Measurements from ENCODE around the gene TMEM51.

Gene TMEM51

DNA sequence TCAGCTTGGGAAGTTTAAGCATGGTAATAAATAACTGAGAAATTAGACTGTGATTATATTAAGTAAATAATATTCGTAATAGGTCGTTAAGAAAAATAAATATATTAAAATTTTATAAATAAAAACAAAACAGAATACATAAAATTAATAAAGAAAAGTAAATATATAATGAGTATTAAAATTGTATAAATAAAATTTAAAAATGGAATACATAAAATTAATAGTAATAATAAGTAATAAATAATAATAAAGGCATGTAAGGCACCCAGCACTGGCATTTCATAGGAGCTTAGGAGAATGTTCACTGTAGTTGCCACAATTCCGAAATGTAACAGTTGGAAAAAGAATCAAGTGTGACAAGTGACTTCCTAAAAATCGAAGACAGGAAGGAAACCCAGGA lies 47.7 kb downstream of the TMEM51 start:
- no peak overlapping the region for H3K4me3 ChIP-seq (replicated peaks in 1 of 2; ENCODE audit: low read depth in 2 of 2, low read length in 2 of 2)
- no peak for DNase-seq (ENCODE audit: low read depth in 2 of 2)
- TF ChIP-seq, protein P1, sequence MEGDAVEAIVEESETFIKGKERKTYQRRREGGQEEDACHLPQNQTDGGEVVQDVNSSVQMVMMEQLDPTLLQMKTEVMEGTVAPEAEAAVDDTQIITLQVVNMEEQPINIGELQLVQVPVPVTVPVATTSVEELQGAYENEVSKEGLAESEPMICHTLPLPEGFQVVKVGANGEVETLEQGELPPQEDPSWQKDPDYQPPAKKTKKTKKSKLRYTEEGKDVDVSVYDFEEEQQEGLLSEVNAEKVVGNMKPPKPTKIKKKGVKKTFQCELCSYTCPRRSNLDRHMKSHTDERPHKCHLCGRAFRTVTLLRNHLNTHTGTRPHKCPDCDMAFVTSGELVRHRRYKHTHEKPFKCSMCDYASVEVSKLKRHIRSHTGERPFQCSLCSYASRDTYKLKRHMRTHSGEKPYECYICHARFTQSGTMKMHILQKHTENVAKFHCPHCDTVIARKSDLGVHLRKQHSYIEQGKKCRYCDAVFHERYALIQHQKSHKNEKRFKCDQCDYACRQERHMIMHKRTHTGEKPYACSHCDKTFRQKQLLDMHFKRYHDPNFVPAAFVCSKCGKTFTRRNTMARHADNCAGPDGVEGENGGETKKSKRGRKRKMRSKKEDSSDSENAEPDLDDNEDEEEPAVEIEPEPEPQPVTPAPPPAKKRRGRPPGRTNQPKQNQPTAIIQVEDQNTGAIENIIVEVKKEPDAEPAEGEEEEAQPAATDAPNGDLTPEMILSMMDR (IDR thresholded peaks at IDR 0.05; ENCODE audit: low read depth, low read length) = no peak

DNA sequence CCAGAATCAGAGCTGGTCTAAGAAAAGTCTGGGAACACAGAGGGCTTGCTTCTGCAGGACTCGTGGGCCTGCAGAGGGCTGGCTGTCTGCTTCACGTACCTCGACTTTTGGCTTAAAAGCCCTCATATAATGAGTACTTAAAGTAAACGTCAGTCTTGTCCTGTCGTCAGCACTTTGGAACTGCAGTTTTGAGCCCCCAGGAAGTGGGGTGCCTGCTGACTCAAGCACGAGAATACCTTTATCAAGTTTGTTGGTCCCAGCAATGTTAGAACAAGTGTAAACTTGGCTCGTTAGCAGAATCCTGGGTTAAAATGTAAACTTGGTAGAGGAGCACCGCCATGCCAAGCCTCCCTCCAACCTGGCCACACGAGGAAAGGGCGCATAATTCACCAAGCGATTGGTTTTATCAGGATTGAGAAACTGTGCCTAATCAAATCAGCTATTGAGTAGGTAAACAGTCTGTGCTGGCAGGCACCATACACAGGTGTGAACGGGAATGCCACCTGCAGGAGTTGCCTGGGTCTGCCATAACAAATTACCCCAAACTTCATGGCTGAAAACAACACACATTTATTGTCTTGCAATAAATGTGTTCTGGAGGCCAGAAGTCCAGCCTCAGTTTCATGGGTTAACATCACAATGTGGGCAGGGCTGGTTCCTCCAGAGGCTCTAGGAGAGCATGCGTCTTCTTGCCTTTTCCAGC lies 48.5 kb downstream of the TMEM51 start:
- TF ChIP-seq, protein P1 (IDR thresholded peaks at IDR 0.05; ENCODE audit: low read depth, low read length) = no peak
- DNase-seq (ENCODE audit: low read depth in 2 of 2) = no peak
- H3K4me3 ChIP-seq (replicated peaks in 1 of 2; ENCODE audit: low read depth in 2 of 2, low read length in 2 of 2) = no peak overlapping the region

DNA sequence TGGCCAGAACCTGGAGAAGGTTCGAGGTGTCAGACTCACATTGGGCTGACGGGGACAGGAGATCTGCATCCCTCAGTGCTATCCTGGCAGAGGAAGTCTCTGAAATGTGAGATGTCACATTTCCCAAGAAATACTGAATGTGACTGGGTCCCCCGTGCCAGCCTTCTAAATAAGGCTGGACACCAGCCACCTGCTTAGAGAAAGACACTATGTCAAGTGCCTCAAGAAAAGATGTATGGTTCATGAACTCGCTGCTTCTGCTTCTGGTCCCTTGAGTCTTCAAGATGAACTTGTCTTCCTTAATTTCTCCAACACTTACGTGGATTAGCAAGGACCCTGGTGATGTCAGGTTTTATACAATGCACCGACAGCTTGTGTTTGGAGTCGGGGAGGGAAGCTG lies 51.4 kb downstream of the TMEM51 start:
- TF ChIP-seq, protein P1 (IDR thresholded peaks at IDR 0.05; ENCODE audit: low read depth, low read length) = no peak
- H3K4me3 ChIP-seq (replicated peaks in 1 of 2; ENCODE audit: low read depth in 2 of 2, low read length in 2 of 2) = no peak overlapping the region
- no peak for DNase-seq (ENCODE audit: low read depth in 2 of 2)

DNA sequence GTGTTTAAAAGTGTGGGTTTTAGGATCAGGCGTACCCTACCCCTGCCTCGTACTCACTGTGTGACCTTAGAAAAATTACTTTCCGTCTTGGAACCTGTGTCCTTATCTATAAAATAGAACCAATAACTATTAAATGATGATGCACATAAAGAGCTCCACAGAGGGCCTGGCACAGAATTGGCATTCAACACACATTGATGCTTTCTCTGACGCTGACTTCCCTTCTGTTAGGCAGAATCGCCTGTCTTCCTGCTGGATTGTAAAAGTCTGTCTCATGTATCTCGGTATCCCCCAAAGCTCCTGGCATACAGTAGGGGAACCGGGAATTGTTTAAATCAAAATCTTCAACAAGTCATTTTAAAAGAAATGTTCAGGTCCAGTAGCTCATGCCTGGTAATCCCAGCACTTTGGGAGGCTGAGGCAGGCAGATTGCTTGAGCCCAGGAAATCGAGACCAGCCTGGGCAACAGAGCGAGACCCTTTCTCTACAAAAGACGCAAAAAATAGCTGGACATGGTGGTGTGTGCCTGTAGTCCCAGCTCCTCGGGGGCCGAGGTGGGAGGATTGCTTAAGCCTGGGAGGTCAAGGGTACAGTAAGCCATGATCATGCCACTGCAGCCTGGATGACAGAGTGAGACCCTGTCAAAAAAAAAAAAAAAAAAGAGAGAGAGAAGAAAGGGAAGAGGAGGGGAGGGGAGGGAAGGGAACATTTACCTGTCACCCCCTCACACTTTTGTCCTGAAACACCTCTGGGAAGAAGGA lies 52.2 kb downstream of the TMEM51 start:
- TF ChIP-seq, protein P1 (IDR thresholded peaks at IDR 0.05; ENCODE audit: low read depth, low read length) = no peak
- no peak overlapping the region for H3K4me3 ChIP-seq (replicated peaks in 1 of 2; ENCODE audit: low read depth in 2 of 2, low read length in 2 of 2)
- no peak for DNase-seq (ENCODE audit: low read depth in 2 of 2)

DNA sequence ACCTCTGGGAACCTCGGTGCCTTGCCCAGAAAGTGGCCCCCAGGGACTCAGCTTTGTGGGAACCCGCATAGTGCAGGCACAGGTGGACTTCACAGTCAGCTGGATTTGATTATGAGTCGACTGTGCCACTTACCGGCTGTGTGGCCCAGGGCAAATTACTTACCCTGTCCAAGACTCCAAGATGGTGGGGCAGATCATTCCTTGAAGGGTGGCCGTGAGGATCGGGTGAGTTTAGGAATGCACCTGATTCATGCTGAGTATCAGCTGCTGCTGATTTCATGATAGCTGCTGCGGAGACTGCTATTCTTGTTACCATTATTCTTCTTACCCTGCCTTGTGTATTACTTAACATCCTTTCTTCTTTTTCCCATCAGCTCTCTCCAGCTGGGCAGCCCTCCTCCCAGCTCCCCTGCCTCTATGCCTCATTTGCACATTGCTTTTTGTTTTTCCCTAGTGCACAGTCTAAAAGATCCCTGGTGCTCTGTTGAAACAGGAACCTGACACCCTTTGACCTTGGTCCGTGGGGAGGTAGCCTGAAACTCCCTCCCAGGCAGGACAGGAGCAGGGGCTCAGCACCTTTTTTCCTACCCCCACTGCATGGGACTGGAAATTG lies 53.0 kb downstream of the TMEM51 start:
- no peak overlapping the region for H3K4me3 ChIP-seq (replicated peaks in 1 of 2; ENCODE audit: low read depth in 2 of 2, low read length in 2 of 2)
- DNase-seq (ENCODE audit: low read depth in 2 of 2) = no peak

DNA sequence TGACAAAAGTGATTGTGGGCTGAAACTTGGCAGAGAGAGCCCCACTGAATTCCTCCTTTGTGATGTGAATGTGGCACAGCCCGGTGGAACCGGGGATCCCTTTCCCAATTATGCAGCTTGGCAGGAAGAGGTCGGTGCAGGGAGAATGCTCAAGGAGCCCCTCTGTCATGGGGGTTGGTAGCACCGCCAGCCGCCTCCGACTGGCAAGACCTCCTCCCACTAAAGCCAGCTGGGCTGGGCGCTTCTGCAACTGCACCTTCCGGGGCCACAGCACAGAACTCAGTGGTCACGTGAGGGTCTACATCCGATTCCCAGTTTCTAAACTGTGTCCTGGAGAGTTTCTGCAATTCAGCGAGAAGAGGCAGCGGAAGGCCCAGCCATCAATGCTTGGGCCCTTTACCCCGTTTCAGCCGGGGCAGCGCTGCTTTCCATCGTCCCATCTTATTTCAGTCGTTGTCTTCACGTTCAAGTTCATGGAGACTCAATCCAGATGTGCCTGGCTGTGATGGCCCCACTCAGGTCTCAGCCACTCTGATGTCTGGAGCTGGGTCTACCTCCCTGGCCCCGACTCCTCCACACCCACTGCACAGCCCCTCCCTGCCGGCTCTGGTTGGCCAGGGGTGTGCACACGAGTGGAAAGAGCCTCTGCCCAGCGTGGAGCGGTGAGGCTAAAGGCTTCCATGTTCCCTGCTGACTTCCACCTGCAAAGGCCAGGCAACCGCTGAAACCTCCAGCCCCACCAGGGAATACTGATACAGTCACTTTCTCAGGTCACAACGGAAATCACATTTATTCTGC lies 53.7 kb downstream of the TMEM51 start:
- DNase-seq (ENCODE audit: low read depth in 2 of 2) = no peak
- TF ChIP-seq, protein P1 (IDR thresholded peaks at IDR 0.05; ENCODE audit: low read depth, low read length) = no peak
- H3K4me3 ChIP-seq (replicated peaks in 1 of 2; ENCODE audit: low read depth in 2 of 2, low read length in 2 of 2) = no peak overlapping the region

More for the DNA sequence above, 53.0 kb downstream of the TMEM51 start:
- TF ChIP-seq, protein P1 (IDR thresholded peaks at IDR 0.05; ENCODE audit: low read depth, low read length) = no peak

Measured in cardiac fibroblast (primary cell).